Central memory CD4-positive, alpha-beta T cell (primary cell): ENCODE measurements around the gene WDR36.

Experiments
- DNase-seq: peaks from one replicate; pipeline ENCODE4 v3.0.0; 2022
- total RNA-seq, 3 experiments: gene quantifications; one replicate each; lab custom pipeline; 2026; lab: John Stamatoyannopoulos, UW

The WDR36 gene
- 62.9 to 365 (median 108) reads per million in 3 experiments for total RNA-seq

GRCh38 chr5:111092062-111092853, at the start of gene WDR36:
Gene WDR36 (plus strand): TSS chr5:111092348. CDS start chr5:111092457, 109 bp downstream.
- peak; percentile 85 for DNase-seq

- DNase-seq: no peak
These were observed 48.2 kb upstream of the WDR36 start for GRCh38 chr5:111043712-111044506.

- DNase-seq: no peak
These were observed 34.1 kb upstream of the WDR36 start for GRCh38 chr5:111058064-111058463.

GRCh38 chr5:111060169-111060568, 32.0 kb upstream of the WDR36 start:
- DNase-seq: no peak

- no peak for DNase-seq
These were observed 30.5 kb upstream of the WDR36 start for GRCh38 chr5:111061618-111062017.

GRCh38 chr5:111063709-111064322, 28.3 kb upstream of the WDR36 start:
- DNase-seq: no peak

GRCh38 chr5:111066261-111066938, 25.7 kb upstream of the WDR36 start:
- DNase-seq: no peak

- no peak for DNase-seq
These were observed 23.9 kb upstream of the WDR36 start for GRCh38 chr5:111068213-111068612.

- DNase-seq: no peak
These were observed 22.3 kb upstream of the WDR36 start for GRCh38 chr5:111069839-111070238.

GRCh38 chr5:111070272-111071134, 21.6 kb upstream of the WDR36 start:
- no peak for DNase-seq

GRCh38 chr5:111071413-111071812, 20.7 kb upstream of the WDR36 start, which contains the start of gene TSLP:
Gene TSLP (plus strand): TSS chr5:111071713. CDS start chr5:111071891, 178 bp downstream.
- DNase-seq: no peak

- peak; percentile 50 for DNase-seq
These were observed 19.0 kb upstream of the WDR36 start for GRCh38 chr5:111072949-111073682.

GRCh38 chr5:111074244-111074643, 17.9 kb upstream of the WDR36 start:
- no peak for DNase-seq

- no peak for DNase-seq
These were observed 16.6 kb upstream of the WDR36 start for GRCh38 chr5:111075520-111075919.

- no peak for DNase-seq
These were observed 16.1 kb upstream of the WDR36 start for GRCh38 chr5:111076091-111076490.

- no peak for DNase-seq
These were observed 14.5 kb upstream of the WDR36 start for GRCh38 chr5:111077678-111078077.

GRCh38 chr5:111079846-111080245, 12.3 kb upstream of the WDR36 start:
- no peak for DNase-seq

- no peak for DNase-seq
These were observed 8.8 kb upstream of the WDR36 start for GRCh38 chr5:111083323-111083722.

- DNase-seq: no peak
These were observed 3.8 kb downstream of the WDR36 start for GRCh38 chr5:111095982-111096381.

- no peak for DNase-seq
These were observed 7.1 kb downstream of the WDR36 start for GRCh38 chr5:111099058-111099778.
